M059J (cell line): ENCODE measurements around the gene BRD9. TPM values are rescaled to one million over a fixed set of nuclear protein-coding genes. Genes with fewer than 3 reads are reported as not detected.
A peak's percentile ranks its signal among the peaks of the same experiment; 100 is the strongest.
"Not testable (repeated sequence)": the region's sequence is repeated elsewhere in the genome, so short reads cannot be mapped to it uniquely, and the experiment has no call there.

ENCODE experiments used
- DNase-seq: peaks from one replicate; pipeline ENCODE4 v3.0.0-alpha.2; 2012; ENCODE audit warnings: low read depth
- total RNA-seq: library from RNA; depleted of rRNA; stranded (reverse); fragments of >200 nt; shearing (Covaris generic); gene quantifications from 2 replicates; pipeline ENCODE4 v1.2.3, GENCODE V29; 2014

BRD9 gene
- total RNA-seq, 1 experiment from 2014 or later = 37.3 TPM

DNA sequence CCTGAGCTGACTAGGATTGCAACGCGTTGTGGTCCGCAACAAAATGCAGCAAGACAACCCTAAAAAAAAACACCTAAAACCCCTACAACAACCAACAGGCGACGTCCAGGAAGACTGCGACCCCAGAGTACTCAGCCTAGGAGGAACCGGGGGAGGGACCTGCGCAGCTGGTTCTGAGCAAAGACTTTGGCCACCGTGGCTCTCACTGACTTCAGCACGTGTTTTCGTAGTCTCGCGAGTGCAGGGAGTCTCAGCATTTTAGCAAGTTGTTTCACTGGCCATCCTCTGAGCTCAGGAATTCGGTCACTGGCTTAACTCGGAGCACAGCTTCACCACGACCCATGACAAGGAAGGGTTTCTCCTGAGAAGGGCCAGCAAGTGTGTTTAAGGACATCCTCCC lies 33.2 kb downstream of the BRD9 start:
- DNase-seq = no peak

DNA sequence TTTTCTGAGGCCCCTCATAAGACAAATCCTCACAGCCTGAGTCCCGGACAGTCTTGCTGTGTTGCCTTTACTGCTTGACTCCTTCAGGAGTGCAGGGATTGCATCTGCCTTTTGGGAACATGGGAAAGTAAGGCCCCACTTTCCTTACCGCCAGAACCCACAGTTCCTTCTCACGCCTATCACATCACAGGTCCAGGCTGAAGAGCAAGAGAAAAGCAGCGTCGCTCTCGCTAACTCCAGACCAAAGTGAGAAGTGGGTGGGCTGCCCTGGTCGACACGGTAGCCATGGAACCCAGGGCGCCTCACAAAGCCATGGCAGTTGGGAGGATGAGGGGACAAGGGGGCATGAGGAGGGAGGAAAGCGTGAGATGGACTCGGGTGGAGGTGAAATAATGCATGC lies 33.9 kb downstream of the BRD9 start:
- no peak for DNase-seq

DNA sequence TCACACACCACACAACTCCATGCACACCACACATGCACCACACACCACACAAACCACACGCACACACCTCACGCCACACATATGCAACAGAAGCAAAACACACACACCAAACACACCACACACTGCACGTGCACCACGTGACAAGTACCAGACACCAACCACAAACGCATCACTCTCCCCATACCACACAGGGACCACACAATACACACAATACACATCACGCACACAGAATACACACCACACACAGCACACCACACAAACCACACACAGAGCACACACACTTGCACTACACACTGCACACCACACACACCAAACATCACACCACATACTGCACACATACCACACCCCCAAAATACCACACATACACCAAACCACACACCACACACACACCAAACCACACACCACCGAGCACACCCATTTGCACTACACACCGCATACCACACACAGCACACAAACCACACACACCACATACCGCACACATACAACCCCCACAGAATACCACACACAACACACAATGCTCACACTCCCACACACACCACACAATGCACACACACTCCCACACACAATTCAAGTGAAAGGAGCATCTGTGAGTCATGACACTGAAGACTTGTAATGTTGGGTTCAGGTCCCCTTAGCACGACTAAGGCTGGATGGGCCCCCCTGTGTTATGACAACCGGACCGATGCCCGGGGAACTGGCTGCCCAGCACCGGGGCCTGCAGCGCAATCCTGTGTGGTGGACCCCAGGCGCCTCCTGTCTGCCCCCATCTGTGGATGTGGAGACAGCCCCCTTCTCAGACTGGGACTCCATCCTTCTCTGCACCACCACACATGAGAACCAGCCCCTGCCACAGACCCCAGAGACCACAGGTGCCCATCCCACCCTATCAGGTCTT lies 35.8 kb downstream of the BRD9 start:
- no peak for DNase-seq

DNA sequence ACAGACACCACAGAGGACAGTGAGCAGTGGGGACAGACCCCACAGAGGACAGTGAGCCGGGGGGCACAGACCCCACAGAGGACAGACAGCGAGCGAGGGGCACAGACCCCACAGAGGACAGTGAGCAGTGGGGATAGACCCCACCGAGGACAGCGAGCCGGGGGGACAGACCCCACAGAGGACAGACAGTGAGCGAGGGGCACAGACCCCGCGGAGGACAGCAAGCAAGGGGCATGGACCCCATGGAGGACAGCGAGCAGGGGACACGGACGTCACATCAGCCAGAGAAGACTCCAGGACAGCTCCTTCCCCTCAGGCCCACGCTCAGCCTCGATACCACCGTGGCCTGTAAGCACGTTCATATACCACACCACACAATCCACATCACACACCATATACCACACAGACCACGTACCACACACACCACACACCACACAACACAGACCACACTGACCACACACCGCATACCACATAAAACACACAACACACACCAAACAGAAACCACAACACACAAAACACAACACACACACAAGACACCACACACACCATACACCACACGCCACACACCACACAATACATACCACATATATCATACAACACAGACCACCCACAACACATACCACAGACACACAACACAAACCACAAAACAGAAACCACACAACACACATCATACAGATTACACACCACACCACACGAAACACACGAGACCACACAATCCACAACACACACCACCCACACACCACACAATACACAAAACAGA lies 36.6 kb downstream of the BRD9 start:
- no peak for DNase-seq

DNA sequence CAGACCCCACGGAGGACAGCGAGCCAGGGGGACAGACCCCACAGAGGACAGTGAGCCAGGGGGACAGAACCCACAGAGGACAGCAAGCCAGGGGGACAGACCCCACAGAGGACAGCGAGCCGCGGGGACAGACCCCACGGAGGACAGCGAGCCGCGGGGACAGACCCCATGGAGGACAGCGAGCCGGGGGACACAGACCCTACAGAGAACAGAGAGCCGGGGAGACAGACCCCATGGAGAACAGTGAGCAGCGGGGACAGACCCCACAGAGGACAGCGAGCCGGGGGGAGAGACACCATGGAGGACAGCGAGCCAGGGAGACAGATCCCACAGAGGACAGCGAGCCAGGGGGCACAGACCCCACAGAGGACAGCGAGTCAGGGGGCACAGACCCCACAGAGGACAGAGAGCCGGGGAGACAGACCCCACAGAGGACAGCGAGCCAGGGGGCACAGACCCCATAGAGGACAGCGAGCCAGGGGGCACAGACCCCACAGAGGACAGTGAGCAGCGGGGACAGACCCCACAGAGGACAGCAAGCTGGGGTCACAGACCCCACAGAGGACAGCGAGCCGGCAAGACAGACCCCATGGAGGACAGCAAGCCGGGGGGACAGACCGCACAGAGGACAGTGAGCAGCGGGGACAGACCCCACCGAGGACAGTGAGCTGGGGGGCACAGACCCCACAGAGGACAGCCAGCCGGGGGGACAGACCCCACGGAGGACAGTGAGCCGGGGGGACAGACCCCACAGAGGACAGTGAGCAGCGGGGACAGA lies 37.4 kb downstream of the BRD9 start:
- no peak for DNase-seq

DNA sequence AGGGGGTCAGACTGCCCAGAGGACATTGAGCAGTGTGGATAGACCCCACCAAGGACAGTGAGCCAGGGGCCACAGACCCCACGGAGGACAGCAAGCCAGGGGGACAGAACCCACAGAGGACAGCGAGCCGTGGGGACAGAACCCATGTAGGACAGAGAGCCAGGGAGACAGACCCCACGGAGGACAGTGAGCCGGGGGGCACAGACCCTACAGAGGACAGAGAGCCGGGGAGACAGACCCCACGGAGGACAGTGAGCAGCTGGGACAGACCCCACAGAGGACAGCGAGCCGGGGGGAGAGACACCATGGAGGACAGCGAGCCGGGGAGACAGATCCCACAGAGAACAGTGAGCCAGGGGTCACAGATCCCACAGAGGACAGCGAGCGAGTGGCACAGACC lies 38.4 kb downstream of the BRD9 start:
- DNase-seq = no peak

DNA sequence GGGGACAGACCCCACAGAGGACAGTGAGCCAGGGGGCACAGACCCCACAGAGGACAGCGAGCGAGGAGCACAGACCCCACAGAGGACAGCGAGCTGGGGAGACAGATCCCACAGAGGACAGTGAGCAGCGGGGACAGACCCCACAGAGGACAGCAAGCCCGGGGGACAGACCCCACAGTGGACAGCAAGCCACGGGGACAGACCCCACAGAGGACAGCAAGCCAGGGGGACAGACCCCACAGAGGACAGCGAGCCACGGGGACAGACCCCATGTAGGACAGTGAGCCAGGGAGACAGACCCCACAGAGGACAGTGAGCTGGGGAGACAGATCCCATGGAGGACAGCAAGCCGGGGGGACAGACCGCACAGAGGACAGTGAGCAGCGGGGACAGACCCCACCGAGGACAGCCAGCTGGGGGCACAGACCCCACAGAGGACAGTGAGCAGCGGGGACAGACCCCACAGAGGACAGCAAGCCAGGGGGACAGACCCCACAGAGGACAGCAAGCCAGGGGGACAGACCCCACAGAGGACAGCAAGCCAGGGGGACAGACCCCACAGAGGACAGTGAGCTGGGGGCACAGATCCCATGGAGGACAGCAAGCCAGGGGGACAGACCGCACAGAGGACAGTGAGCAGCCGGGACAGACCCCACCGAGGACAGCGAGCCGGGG lies 39.0 kb downstream of the BRD9 start:
- not testable (repeated sequence) for DNase-seq

DNA sequence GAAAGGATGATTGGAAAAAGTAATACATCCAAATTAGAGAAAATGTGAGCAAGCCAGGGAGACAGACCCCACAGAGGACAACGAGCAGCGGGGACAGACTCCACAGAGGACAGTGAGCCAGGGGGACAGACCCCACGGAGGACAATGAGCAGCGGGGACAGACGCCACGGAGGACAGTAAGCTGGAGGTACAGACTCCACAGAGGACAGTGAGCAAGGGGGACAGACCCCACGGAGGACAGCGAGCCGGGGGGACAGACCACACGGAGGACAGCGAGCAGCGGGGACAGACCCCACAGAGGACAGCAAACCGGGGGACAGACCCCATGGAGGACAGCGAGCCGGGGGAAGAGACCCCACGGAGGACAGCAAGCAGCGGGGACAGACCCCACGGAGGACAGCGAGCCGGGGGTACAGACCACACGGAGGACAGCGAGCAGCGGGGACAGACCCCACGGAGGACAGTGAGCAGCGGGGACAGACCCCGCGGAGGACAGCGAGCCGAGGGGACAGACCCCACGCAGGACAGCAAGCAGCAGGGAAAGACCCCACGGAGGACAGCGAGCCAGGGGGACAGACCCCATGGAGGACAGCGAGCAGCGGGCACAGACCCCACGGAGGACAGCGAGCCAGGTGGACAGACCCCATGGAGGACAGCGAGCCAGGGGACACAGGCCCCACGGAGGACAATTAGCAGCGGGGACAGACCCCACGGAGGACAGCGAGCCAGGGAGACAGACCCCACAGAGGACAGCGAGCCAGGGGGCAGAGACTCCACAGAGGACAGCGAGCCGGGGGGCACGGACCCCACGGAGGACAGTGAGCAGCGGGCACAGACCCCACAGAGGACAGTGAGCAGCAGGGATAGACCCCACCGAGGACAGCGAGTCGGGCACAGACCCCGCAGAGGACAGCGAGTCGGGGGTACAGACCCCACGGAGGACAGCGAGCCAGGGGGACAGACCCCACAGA lies 39.9 kb downstream of the BRD9 start:
- DNase-seq = no peak

DNA sequence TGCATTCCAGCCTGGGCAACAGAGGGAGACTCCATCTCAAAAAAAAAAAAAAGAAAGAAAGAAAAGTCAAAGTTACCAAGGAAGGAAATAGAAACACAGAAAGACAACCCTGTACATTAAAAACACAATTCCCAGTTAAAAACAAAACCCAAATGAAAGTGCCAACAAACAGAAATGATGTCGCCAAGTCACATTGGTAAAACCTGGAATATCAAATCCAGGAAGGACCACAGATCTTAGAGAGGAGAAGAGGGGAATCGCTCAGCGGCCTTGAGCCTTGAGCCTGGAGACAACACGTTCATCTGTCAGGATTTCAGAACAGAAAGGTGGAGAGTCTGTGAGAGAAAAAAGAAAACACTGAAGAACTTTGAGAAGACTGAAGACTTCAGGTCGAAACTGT lies 40.6 kb downstream of the BRD9 start:
- DNase-seq = no peak

DNA sequence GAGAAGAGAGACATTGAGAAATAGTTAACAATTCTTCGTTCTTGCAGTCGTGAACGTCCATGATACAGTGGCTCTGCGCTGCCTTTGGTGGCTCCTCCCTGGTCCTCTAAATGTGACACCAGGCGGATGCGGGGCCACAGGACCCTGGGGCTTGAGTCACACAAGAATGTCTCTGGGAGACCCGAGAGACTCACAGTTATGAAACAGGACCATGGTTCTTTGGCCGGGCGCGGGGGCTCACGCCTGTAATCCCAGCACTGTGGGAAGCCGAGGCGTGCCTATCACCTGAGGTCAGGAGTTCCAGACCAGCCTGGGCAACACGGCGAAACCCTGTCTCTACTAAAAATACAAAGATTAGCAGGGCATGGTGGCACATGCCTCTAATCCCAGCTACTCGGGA lies 41.0 kb downstream of the BRD9 start:
- no peak for DNase-seq

DNA sequence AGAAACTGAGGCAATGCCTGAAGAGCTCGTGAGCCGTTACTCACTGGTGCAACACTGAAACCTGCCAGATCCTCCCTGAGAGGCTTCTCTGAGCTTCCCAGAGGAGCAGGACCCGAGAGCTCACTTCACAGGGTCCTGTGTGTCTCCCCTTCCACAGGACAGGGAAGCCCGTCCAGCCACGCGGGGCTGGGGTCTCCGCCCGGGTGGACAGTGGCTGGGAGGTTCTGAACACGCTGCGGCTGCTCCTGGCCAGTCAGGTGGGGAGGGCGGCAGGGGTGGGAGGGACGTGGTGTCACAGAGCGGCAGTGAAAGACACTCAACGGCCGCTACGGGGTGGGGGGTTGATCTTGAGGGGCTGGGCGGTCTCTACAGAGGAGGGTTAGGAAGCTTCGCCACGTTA lies 41.5 kb downstream of the BRD9 start:
- DNase-seq = no peak

DNA sequence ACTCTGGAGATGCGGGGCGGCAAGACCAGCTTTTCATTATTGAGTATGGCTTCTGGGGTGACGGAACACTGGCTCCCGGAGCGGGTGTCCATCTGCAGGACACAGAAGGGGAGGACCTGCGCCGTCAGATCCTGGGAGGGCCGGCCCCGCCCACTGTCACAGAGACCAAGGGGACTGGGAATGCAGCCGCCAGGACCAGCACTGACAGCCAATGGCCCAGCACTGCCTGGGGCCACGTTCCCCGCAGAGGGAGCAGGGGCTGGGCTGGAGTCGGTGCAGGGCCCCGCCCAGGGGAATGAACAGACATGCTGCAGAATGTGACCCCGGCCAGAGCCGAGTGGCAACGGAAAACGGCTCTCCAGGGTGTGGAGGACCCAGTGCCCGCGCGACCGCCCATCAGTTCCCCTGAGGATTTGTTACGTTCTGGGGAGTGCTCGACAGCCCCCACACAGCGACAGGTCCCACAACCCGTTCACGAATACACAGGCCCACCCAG lies 42.0 kb downstream of the BRD9 start, which contains the start of gene ZDHHC11:
Gene ZDHHC11 (minus strand): TSS at position 476 of the 496 bp plus-strand sequence. CDS start 384 bp downstream, at position 92.
- peak; percentile 39 for DNase-seq

DNA sequence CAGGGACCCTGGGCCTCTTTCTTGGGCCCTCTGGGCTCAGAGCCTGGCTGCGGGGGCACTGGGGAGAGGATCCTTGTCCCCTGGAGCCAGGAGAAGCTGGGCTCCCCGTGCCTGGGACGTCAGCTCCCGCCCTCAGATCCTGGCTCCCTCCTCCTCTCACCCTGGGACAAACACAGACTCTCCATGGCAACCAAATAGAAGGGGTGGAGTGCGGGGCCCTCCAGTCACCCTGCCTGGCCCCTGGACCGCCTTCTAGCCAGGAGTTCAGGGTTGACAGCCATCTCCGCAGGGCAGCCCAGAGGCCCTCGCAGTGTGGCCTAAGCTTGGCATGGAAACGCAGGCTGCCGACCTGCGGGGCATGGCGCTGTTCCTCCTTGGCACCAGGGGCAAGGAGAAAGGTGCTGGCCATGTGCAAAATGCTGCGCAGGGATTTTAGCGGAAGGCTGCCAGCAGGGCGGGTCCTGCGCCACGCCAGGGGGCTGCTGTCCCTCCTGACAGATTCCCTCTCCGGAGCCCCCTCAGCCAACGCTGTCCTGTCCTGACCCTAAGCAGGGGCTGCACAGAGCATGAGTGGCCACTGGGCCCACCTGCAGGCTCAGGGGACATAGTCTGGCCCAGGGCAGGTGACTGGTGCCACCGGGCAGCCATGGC lies 42.8 kb downstream of the BRD9 start:
- no peak for DNase-seq

DNA sequence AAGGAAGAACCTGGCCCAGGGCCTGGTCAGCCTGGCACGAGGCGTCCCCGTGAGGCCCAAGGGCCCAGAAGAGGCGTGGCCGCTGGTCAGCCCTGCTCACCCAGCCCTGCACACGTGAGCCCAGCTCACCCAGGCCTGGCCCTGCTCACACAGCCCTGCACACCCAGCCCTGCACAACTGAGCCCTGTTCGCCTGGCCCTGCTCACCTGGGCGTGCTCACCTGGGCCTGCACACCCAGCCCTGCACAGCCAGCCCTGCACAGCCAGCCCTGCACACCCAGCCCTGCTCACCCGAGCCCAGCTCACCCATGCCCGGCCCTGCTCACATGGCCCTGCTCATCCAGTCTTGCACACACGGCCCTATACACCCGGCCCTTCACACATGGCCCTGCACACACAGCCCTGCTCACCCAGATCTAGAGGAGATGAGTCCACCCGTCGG lies 43.9 kb downstream of the BRD9 start:
- DNase-seq = no peak

DNA sequence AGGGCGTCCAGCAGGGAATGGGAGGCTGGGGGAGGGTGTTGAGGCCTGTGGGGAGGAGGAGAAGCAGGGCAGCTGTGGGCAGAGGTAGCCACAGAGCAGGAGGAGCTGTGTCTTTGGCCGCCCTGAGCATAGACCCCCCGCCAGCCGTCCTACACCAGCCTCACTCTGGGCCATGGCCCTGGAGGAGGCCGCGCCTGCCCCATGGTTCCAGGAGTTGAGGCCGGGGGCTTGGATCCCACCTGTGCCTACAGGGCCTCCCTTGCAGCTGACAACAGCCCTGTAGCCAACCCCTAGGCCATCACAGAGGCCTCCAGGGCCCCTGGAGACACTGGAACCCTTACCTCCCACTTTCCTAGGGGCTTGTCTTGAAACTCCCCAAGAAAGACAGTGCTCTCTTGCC lies 44.9 kb downstream of the BRD9 start:
- DNase-seq = not testable (repeated sequence)

DNA sequence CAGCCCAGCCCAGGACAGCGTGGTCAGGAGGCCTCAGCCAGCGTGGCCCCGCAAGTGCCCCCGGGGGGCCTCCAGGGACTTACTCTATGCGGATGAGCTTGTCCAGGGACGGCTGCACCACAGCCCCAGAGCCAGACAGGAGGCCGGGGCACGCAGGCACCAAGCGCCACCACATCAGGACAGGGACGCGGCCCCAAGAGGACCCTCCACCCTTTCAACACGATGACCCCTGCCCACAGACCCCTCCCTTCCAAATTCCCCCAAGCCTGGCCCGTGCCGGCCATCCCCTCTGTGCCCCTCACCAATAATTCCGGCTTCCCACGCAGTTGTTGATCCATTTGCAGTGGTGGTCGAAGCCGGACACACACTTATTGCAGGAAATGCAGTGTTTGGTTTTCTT lies 45.4 kb downstream of the BRD9 start:
- not testable (repeated sequence) for DNase-seq

DNA sequence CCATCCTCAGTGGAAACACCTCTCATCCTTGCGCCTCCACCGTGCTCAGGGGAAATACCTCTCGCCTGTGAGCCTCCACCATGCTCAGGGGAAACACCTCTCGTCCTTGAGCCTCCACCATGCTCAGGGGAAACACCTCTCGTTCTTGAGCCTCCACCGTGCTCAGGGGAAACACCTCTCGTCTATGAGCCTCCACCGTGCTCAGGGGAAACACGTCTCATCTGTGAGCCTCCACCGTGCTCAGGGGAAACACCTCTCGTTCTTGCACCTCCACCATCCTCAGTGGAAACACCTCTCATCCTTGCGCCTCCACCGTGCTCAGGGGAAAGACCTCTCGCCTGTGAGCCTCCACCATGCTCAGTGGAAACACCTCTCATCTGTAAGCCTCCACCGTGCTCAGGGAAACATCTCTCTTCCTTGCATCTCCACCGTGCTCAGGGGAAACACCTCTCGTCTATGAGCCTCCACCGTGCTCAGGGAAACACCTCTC lies 46.0 kb downstream of the BRD9 start:
- DNase-seq = not testable (repeated sequence)

DNA sequence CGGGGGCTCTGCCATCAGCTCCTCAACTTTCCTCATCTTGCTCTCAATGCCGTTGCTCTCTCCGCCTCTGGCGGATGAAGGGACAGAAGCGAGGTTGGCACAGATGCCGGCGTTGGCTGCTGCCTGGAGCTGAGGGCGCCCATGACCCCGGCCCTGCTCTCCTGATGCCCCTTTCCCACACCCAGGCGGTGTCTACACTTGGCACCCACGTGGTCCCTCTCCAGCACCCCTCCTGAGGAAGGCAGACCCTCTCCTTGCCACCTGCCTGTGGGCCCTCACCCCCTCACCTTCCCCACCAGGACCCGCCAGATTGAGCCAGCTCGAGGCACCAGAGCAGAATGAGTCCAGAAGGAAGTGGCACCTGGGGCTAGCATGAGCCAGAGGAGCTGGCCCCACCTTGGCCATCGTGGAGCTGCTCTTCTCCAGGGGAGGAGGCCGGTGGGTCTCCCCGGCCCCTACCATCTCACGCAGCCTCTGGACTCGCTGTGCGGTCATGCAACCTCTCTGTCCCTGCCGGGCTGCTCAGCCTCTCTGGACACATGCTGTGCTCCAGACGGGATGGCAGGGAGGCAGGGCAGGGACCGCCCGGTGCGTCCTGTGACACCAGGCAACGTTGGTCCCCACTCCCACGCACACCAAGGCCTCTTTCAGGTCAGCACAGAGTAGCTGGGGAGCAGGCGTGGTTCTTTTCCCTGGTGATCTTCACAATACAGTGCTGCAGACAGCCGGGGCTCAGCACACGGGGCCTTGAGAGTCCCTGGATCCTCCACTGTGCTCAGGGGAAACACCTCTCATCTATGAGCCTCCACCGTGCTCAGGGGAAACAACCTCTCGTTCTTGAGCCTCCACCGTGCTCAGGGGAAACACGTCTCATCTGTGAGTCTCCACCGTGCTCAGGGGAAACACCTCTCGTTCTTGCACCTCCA lies 46.7 kb downstream of the BRD9 start:
- not testable (repeated sequence) for DNase-seq
